Thyroid gland (tissue), 4 donors: ENCODE measurements around the gene NOL4. TPM values are rescaled to one million over a fixed set of nuclear protein-coding genes. Genes with fewer than 3 reads are reported as not detected.

Experiments used
- DNase-seq, 2 donors: peaks; one replicate each; pipeline ENCODE4 v3.0.0-alpha.2; 2019
- H3K27ac ChIP-seq, 3 donors: fragments of 200-600 bp; sonication (generic); 1 replicate in 2 of 3; 2 replicates in 1 of 3; pipeline ENCODE4 v1.5.1; 2016 to 2019; ENCODE audit warnings: mild to moderate bottlenecking in 1 of 3, moderate library complexity in 1 of 3
- H3K27me3 ChIP-seq: fragments of 200-600 bp; sonication (generic); one replicate; pipeline ENCODE4 v1.5.1; 2019
- H3K36me3 ChIP-seq, 2 donors: fragments of 200-600 bp; sonication (generic); one replicate each; pipeline ENCODE4 v1.5.1; 2016 to 2019
- H3K4me1 ChIP-seq, 2 donors: fragments of 200-600 bp; sonication (generic); one replicate each; pipeline ENCODE4 v1.5.1; 2017 to 2019
- H3K4me3 ChIP-seq, 3 donors: fragments of 200-600 bp; sonication (generic); replicated peaks in 1 of 3; 1 replicate in 2 of 3; 2 replicates in 1 of 3; pipeline ENCODE4 v1.5.1; 2016; ENCODE audit warnings: mild to moderate bottlenecking in 1 of 3
- H3K9me3 ChIP-seq: fragments of 200-600 bp; sonication (generic); one replicate; pipeline ENCODE4 v1.5.1; 2017
- POLR2A ChIP-seq, 2 donors: fragments of 450-650 bp; IDR thresholded peaks; one replicate each; pipeline ENCODE4 v1.6.1; 2017; ENCODE audit warnings: antibody characterized with exemption in 2 of 2, mild to moderate bottlenecking in 2 of 2, moderate library complexity in 1 of 2
- WGBS, 2 donors: methylation state at CpG; one replicate each; pipeline ENCODE4 v1.1.5; 2017; 5-methylcytosine and 5-hydroxymethylcytosine counted together
- intact Hi-C: fragments of 100-400 bp; cut with DNase I; formaldehyde crosslinking; loops from one replicate; pipeline ENCODE4 v1.15.1; 2023
- total RNA-seq, 4 donors: library from RNA; depleted of rRNA; stranded (reverse); fragments of >200 nt; gene quantifications; one replicate each; pipeline ENCODE4 v1.2.3, GENCODE V29; 2016
- TF ChIP-seq, protein P1 (sequence below), 6 experiments: fragments of 200-600 bp in 3 of 6; fragments of 450-650 bp in 3 of 6; sonication (generic) in 3 of 6; IDR thresholded peaks; one replicate each; pipeline ENCODE4 v1.5.1; 2016 to 2019; ENCODE audit warnings: antibody characterized with exemption in 6 of 6, mild to moderate bottlenecking in 2 of 6, inconsistent platforms in 1 of 6, moderate library complexity in 1 of 6

Gene NOL4
- total RNA-seq, 4 donors from 2014 or later = 0.81 to 14.3 (median 8.7) TPM

GRCh38 chr18:34219651-34220050, 5.1 kb downstream of the NOL4 start:
- Histone ChIP-seq H3K9me3 (no peaks in the 10 kb centered on the region), H3K27me3 (no peaks in the 10 kb centered on the region), H3K36me3 (no peaks in the 10 kb centered on the region), H3K4me3 (no peak overlapping the region), H3K4me1 (peaks cover 0 to 7% of the 10 kb centered on the region in 2 donors), H3K27ac (no peak overlapping the region)
- TF ChIP-seq POLR2A (IDR thresholded peaks at IDR 0.05) = no peak
- TF ChIP-seq, protein P1, sequence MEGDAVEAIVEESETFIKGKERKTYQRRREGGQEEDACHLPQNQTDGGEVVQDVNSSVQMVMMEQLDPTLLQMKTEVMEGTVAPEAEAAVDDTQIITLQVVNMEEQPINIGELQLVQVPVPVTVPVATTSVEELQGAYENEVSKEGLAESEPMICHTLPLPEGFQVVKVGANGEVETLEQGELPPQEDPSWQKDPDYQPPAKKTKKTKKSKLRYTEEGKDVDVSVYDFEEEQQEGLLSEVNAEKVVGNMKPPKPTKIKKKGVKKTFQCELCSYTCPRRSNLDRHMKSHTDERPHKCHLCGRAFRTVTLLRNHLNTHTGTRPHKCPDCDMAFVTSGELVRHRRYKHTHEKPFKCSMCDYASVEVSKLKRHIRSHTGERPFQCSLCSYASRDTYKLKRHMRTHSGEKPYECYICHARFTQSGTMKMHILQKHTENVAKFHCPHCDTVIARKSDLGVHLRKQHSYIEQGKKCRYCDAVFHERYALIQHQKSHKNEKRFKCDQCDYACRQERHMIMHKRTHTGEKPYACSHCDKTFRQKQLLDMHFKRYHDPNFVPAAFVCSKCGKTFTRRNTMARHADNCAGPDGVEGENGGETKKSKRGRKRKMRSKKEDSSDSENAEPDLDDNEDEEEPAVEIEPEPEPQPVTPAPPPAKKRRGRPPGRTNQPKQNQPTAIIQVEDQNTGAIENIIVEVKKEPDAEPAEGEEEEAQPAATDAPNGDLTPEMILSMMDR (IDR thresholded peaks at IDR 0.05) = no peak
- intact Hi-C loops = no loop called here
- DNase-seq = no peak
- 92 to 93% methylated on average over 10 of the region's 10 CpGs for WGBS, 2 donors

- intact Hi-C loops = no loop called here
- no peaks in the 10 kb centered on the region for H3K4me1 ChIP-seq
- 64 to 65% methylated on average over 1 of the region's 1 CpG for WGBS, 2 donors
These were observed 12.2 kb downstream of the NOL4 start for GRCh38 chr18:34212511-34212910.

DNA sequence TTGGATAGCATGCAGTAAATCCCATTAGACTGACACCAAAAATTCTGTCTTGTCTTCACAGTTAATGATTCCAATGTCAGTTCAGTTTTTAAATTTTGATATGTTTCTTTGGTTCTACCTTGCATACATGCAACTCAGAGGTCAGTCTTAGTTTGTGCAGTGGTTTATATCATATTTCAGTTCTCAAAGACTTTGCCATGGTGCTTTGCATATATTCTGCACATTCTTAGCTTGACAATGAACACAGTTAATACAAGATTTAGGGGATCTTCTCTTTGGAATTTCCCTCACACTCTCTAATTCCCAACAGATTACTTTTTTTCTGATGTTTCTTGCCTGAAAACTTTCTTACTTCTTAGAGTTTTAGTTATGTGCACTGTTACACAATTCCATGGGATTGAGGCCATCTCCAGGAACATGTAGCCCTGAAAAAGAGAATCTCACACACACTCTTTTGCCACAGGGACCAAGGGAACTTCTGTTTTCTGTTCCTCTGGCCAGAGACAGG, 17.3 kb downstream of the NOL4 start:
- H3K27me3 ChIP-seq = no peaks in the 10 kb centered on the region
- no peaks in the 10 kb centered on the region for H3K9me3 ChIP-seq
- H3K27ac ChIP-seq = no peak overlapping the region
- TF ChIP-seq, protein P1 (IDR thresholded peaks at IDR 0.05) = no peak
- no peak for TF ChIP-seq POLR2A (IDR thresholded peaks at IDR 0.05)
- H3K4me1 ChIP-seq = no peaks in the 10 kb centered on the region
- no peak overlapping the region for H3K4me3 ChIP-seq
- no peaks in the 10 kb centered on the region for H3K36me3 ChIP-seq
- DNase-seq = no peak
- intact Hi-C loops = no loop called here

More at GRCh38 chr18:34212511-34212910, 12.2 kb downstream of the NOL4 start:
- TF ChIP-seq POLR2A (IDR thresholded peaks at IDR 0.05) = no peak
- TF ChIP-seq, protein P1 (IDR thresholded peaks at IDR 0.05) = no peak
- no peak for DNase-seq
- no peaks in the 10 kb centered on the region for H3K36me3 ChIP-seq
- H3K9me3 ChIP-seq = no peaks in the 10 kb centered on the region
- no peak overlapping the region for H3K27ac ChIP-seq
- H3K4me3 ChIP-seq = no peak overlapping the region
- no peaks in the 10 kb centered on the region for H3K27me3 ChIP-seq

- TF ChIP-seq POLR2A (IDR thresholded peaks at IDR 0.05) = no peak
- TF ChIP-seq, protein P1 (IDR thresholded peaks at IDR 0.05) = no peak
- no peak for DNase-seq
- no peaks in the 10 kb centered on the region for H3K27me3 ChIP-seq
- intact Hi-C loops = no loop called here
- H3K36me3 ChIP-seq = no peaks in the 10 kb centered on the region
- no peak overlapping the region for H3K27ac ChIP-seq
- no peaks in the 10 kb centered on the region for H3K4me1 ChIP-seq
- WGBS, 2 donors = 84 to 89% methylated on average over 2 of the region's 2 CpGs
- H3K4me3 ChIP-seq = no peak overlapping the region
- no peaks in the 10 kb centered on the region for H3K9me3 ChIP-seq
These were observed 20.8 kb downstream of the NOL4 start for GRCh38 chr18:34203866-34204265.

DNA sequence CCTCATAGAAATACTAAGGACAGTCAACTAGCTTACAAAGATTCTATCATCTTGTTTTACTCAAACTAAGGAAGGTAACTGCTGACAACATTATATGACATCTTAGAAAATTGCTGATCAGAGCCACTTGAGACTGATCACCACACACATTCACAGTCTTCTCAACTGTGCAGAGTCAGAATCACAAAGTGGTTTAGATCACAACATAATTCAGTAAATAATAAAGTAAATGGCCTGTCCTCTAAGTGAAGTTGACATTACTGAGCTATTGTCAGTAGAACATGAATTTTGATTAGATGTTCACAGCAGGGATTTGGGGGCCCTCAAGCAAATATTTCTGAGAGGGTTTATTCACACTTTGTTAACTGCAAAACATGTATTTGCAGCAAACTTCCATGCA, 28.5 kb downstream of the NOL4 start:
- no peak for DNase-seq
- no peak overlapping the region for H3K4me3 ChIP-seq
- H3K27me3 ChIP-seq = no peaks in the 10 kb centered on the region
- intact Hi-C loops = no loop called here
- no peaks in the 10 kb centered on the region for H3K36me3 ChIP-seq
- TF ChIP-seq POLR2A (IDR thresholded peaks at IDR 0.05) = no peak
- TF ChIP-seq, protein P1 (IDR thresholded peaks at IDR 0.05) = no peak
- no peaks in the 10 kb centered on the region for H3K4me1 ChIP-seq
- H3K9me3 ChIP-seq = no peaks in the 10 kb centered on the region
- H3K27ac ChIP-seq = no peak overlapping the region
